IMR-90 (cell line): Measurements from ENCODE around the gene MYL12B. TPM values are rescaled to one million over a fixed set of nuclear protein-coding genes. Genes with fewer than 3 reads are reported as not detected.

Source experiments
- ATAC-seq: fragments of 200-7000 bp; cut with Tn5 transposase; 2 replicates; pipeline ENCODE4 v1.9.1; 2020; ENCODE audit warnings: low read depth, mild to moderate bottlenecking, moderate library complexity
- BruUV-seq: library from RNA; stranded (reverse); fragments of 400-500 nt; replicated peaks from 2 replicates; lab custom pipeline; 2021; lab: Mats Ljungman, UMichigan
- CTCF ChIA-PET: fragments of 300-600 bp; formaldehyde crosslinking; extraction: SDS; loops from one replicate; lab custom pipeline; 2021; ENCODE audit warnings: antibody characterized with exemption; lab: Yijun Ruan, JAX
- POLR2A ChIA-PET: fragments of 300-600 bp; sonication (Branson Sonifier 250); formaldehyde crosslinking; loops from one replicate; lab custom pipeline; 2022; ENCODE audit warnings: antibody characterized with exemption; ENCODE audit not compliant: unreplicated experiment; lab: Charles Lee
- DNase-seq: peaks from one replicate; pipeline ENCODE4 v3.0.0; 2013
- H2AFZ ChIP-seq: replicated peaks from 2 replicates; pipeline ENCODE3; 2013; ENCODE audit warnings: low read length, mild to moderate bottlenecking; ENCODE audit not compliant: poor library complexity
- H2AK5ac ChIP-seq: 2 replicates; pipeline ENCODE4 v1.6.1; 2013; ENCODE audit warnings: low read depth, low read length, inconsistent platforms
- H2AK9ac ChIP-seq: replicated peaks from 2 replicates; pipeline ENCODE3; 2013; ENCODE audit warnings: mild to moderate bottlenecking, low read depth, low read length, moderate library complexity; ENCODE audit not compliant: poor library complexity
- H2BK120ac ChIP-seq: 2 replicates; pipeline ENCODE4 v1.6.1; 2013; ENCODE audit warnings: low read depth, low read length, inconsistent platforms
- H2BK15ac ChIP-seq: 3 replicates; pipeline ENCODE4 v1.6.1; 2013; ENCODE audit warnings: low read depth, low read length, inconsistent platforms
- H2BK20ac ChIP-seq: 2 replicates; pipeline ENCODE4 v1.6.1; 2013; ENCODE audit warnings: low read depth, mild to moderate bottlenecking, inconsistent platforms, low read length, moderate library complexity
- H2BK5ac ChIP-seq: 2 replicates; pipeline ENCODE4 v1.6.1; 2013; ENCODE audit warnings: mild to moderate bottlenecking, low read depth, low read length, inconsistent platforms; ENCODE audit not compliant: poor library complexity, severe bottlenecking
- H3K14ac ChIP-seq: replicated peaks from 2 replicates; pipeline ENCODE4 v1.6.1; 2013; ENCODE audit warnings: low read depth, low read length, inconsistent platforms
- H3K18ac ChIP-seq: 2 replicates; pipeline ENCODE4 v1.6.1; 2013; ENCODE audit warnings: low read depth, low read length, control low read depth
- H3K23ac ChIP-seq: 2 replicates; pipeline ENCODE4 v1.6.1; 2013; ENCODE audit warnings: low read depth, low read length, inconsistent platforms
- H3K27ac ChIP-seq: 2 replicates; pipeline ENCODE4 v1.5.1; 2013; ENCODE audit warnings: mild to moderate bottlenecking, control low read depth, low read length; ENCODE audit not compliant: insufficient read depth
- H3K27me3 ChIP-seq: 2 replicates; pipeline ENCODE4 v1.6.1; 2013; ENCODE audit warnings: low read length; ENCODE audit not compliant: control insufficient read depth, insufficient read depth
- H3K36me3 ChIP-seq: 2 replicates; pipeline ENCODE4 v1.6.1; 2013; ENCODE audit warnings: low read length, mixed read lengths; ENCODE audit not compliant: control insufficient read depth, insufficient read depth
- H3K4ac ChIP-seq: 2 replicates; pipeline ENCODE4 v1.6.1; 2013; ENCODE audit warnings: low read depth, low read length, inconsistent platforms
- H3K4me1 ChIP-seq: 2 replicates; pipeline ENCODE4 v1.6.1; 2013; ENCODE audit warnings: low read length, mixed read lengths; ENCODE audit not compliant: control insufficient read depth, insufficient read depth
- H3K4me2 ChIP-seq: 2 replicates; pipeline ENCODE4 v1.6.1; 2013; ENCODE audit warnings: low read depth, mild to moderate bottlenecking, control low read depth, low read length, moderate library complexity
- H3K4me3 ChIP-seq: 2 replicates; pipeline ENCODE4 v1.5.1; 2013; ENCODE audit warnings: low read depth, mild to moderate bottlenecking, control low read depth, low read length, moderate library complexity; ENCODE audit not compliant: insufficient read depth
- H3K56ac ChIP-seq: 2 replicates; pipeline ENCODE4 v1.6.1; 2013; ENCODE audit warnings: low read length, inconsistent platforms; ENCODE audit not compliant: insufficient read depth; ENCODE audit errors: extremely low read depth
- H3K79me1 ChIP-seq, 2 experiments: 2 replicates each; pipeline ENCODE4 v1.6.1; 2013; ENCODE audit warnings: low read length in 2 of 2, inconsistent platforms in 1 of 2, low read depth in 1 of 2
- H3K9ac ChIP-seq: 2 replicates; pipeline ENCODE4 v1.6.1; 2013; ENCODE audit warnings: low read depth, low read length, control low read depth
- H3K9me1 ChIP-seq: 2 replicates; pipeline ENCODE4 v1.6.1; 2013; ENCODE audit warnings: low read length, inconsistent platforms; ENCODE audit not compliant: insufficient read depth
- H3K9me3 ChIP-seq: 2 replicates; pipeline ENCODE4 v1.6.1; 2013; ENCODE audit warnings: low read length; ENCODE audit not compliant: control insufficient read depth, insufficient read depth
- H4K20me1 ChIP-seq: 2 replicates; pipeline ENCODE4 v1.6.1; 2013; ENCODE audit warnings: low read length, inconsistent platforms; ENCODE audit not compliant: insufficient read depth
- H4K5ac ChIP-seq: 2 replicates; pipeline ENCODE4 v1.6.1; 2013; ENCODE audit warnings: mild to moderate bottlenecking, low read depth, low read length, control low read depth
- H4K8ac ChIP-seq, 2 experiments: 2 replicates each; pipeline ENCODE4 v1.6.1; 2013; ENCODE audit warnings: low read depth in 2 of 2, low read length in 2 of 2, control low read depth in 1 of 2, inconsistent platforms in 1 of 2
- H4K91ac ChIP-seq: 2 replicates; pipeline ENCODE4 v1.6.1; 2013; ENCODE audit warnings: low read depth, low read length, inconsistent platforms; ENCODE audit not compliant: insufficient read depth
- BHLHE40 ChIP-seq: fragments of 150-350 bp; IDR thresholded peaks from 2 replicates; pipeline ENCODE4 v1.6.1; 2016; ENCODE audit warnings: mild to moderate bottlenecking, low read depth, low read length
- CEBPB ChIP-seq: IDR thresholded peaks from 2 replicates; pipeline ENCODE4 v1.6.1; 2012; ENCODE audit warnings: low read depth, low read length, improper control_type of control experiment
- FOS ChIP-seq: fragments of 150-350 bp; IDR thresholded peaks from 2 replicates; pipeline ENCODE4 v1.6.1; 2016; ENCODE audit warnings: low read depth, low read length
- MAZ ChIP-seq: IDR thresholded peaks from 2 replicates; pipeline ENCODE4 v1.6.1; 2012; ENCODE audit warnings: low read depth, mild to moderate bottlenecking, low read length, improper control_type of control experiment, moderate library complexity, borderline replicate concordance
- NFE2L2 ChIP-seq: fragments of 150-350 bp; IDR thresholded peaks from 2 replicates; pipeline ENCODE4 v1.6.1; 2016; ENCODE audit warnings: low read depth, mild to moderate bottlenecking, low read length
- POLR2A ChIP-seq: IDR thresholded peaks from 2 replicates; pipeline ENCODE4 v1.6.1; 2012; ENCODE audit warnings: mild to moderate bottlenecking, low read depth, low read length
- whole genome bisulfite sequencing, 2 experiments: methylation state at CpG; one replicate each; pipeline versions ENCODE4 v1.1.5 to v1.1.7; 2013; ENCODE audit warnings: missing lambda C conversion rate in 2 of 2; ENCODE audit not compliant: insufficient read length in 1 of 2; ENCODE audit errors: extremely low coverage in 2 of 2; 5-methylcytosine and 5-hydroxymethylcytosine counted together
- dilution Hi-C: fragments of 300-500 bp; cut with HindIII; formaldehyde crosslinking; loops from one replicate; pipeline ENCODE4 v1.14.3; 2018; ENCODE audit warnings: low sequenced_read_pairs; ENCODE audit not compliant: unreplicated experiment
- in situ Hi-C: fragments of 300-500 bp; cut with MboI; formaldehyde crosslinking; loops from 3 replicates; pipeline ENCODE4 v1.14.3; 2019; ENCODE audit warnings: low sequenced_read_pairs, inconsistent platforms, mixed read lengths
- intact Hi-C: fragments of 100-400 bp; cut with micrococcal nuclease; formaldehyde crosslinking; loops from 2 replicates; pipeline ENCODE4 v1.10.0; 2022
- polyA plus RNA-seq, 3 experiments: library from polyadenylated mRNA; depleted of rRNA; stranded (reverse); fragments of >200 nt; gene quantifications; 2 replicates each; pipeline ENCODE4 v1.2.3, GENCODE V29; 2012; ENCODE audit warnings: low replicate concordance in 1 of 3
- total RNA-seq: library from RNA; depleted of rRNA; stranded (reverse); fragments of >200 nt; gene quantifications from 2 replicates; pipeline ENCODE4 v1.2.3, GENCODE V29; 2012
- TF ChIP-seq, protein P1 (sequence below): fragments of 150-350 bp; IDR thresholded peaks from 2 replicates; pipeline ENCODE4 v1.6.1; 2016; ENCODE audit warnings: low read depth, mild to moderate bottlenecking, low read length, moderate library complexity, borderline replicate concordance
- TF ChIP-seq, protein P2 (sequence below): fragments of 150-350 bp; IDR thresholded peaks from 2 replicates; pipeline ENCODE4 v1.6.1; 2017; ENCODE audit warnings: mild to moderate bottlenecking, antibody characterized with exemption, low read length, low read depth

MYL12B gene
- total and polyA plus RNA-seq, 2 of the 4 experiments (the other 2 are of a cell fraction): 692 to 816 TPM

DNA sequence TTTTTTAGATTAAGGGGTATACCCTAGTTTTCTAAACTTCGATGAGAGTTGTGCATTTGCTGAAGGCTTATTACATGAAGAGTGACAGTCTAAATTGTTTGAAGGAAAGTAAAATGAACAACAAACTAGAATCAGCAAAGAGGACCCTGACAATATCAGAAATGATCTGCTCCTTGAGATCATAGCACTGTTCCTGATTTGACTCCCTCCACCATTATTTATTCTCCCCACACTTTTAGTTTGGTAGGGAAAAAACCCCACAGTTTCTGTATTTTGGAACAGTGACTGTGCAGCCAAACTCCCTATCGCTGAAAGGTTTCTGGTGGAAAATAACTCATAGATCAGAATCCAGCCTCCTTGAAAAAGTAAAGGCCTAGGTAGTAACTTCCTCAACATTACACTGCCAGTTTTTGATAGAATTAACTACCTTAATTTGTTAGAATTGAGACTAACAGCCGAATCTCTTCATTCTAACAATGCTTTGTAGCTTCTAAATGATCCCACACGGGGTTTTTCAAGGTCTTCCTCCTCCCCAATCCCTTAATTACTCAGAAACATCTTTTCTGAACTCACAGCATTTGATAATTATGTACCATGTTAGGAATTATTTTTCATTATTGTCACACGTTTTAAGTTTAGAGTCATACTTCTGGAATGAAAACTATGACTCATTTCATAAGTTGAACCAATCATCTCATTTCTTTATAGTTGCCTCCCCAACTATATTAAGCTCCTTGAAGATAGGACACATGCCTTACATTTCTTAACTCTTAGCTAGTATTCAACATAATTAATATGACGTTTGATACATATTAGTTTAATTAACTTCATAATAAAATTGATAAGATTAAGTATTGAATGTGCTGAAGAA is 11.5 kb upstream of the MYL12B start:
- no peak overlapping the region for H2AFZ ChIP-seq
- peak overlapping the region; percentile 98 for H2BK5ac ChIP-seq
- H3K9ac ChIP-seq: peak overlapping the region; percentile 47; the same call in 1 of the 2 replicates
- H3K18ac ChIP-seq: peak overlapping the region; percentile 81; the same call in 1 of the 2 replicates
- BruUV-seq: TSS peak; percentile 87
- TF ChIP-seq, protein P1, sequence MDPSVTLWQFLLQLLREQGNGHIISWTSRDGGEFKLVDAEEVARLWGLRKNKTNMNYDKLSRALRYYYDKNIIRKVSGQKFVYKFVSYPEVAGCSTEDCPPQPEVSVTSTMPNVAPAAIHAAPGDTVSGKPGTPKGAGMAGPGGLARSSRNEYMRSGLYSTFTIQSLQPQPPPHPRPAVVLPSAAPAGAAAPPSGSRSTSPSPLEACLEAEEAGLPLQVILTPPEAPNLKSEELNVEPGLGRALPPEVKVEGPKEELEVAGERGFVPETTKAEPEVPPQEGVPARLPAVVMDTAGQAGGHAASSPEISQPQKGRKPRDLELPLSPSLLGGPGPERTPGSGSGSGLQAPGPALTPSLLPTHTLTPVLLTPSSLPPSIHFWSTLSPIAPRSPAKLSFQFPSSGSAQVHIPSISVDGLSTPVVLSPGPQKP: no peak
- TF ChIP-seq BHLHE40 (0 out of 2 replicates have a peak, but pooled peaks have one; percentile 36), MAZ (no peak), POLR2A (peak; percentile 22; the same call in 1 of the 2 replicates), NFE2L2 (no peak), FOS (peak; percentile 84), CEBPB (no peak)
- TF ChIP-seq, protein P2, sequence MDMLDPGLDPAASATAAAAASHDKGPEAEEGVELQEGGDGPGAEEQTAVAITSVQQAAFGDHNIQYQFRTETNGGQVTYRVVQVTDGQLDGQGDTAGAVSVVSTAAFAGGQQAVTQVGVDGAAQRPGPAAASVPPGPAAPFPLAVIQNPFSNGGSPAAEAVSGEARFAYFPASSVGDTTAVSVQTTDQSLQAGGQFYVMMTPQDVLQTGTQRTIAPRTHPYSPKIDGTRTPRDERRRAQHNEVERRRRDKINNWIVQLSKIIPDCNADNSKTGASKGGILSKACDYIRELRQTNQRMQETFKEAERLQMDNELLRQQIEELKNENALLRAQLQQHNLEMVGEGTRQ: no peak
- H4K5ac ChIP-seq: peak overlapping the region; percentile 90; the same call in 1 of the 2 replicates
- H3K27ac ChIP-seq: peak overlapping the region; percentile 58; the same call in 1 of the 2 replicates
- peak overlapping the region; percentile 68 for H4K91ac ChIP-seq
- peak overlapping the region; percentile 84; the same call in 1 of the 2 replicates for H3K23ac ChIP-seq
- no peaks in the 10 kb centered on the region for H3K27me3 ChIP-seq
- H3K4me2 ChIP-seq: peak overlapping the region; percentile 79
- H3K4ac ChIP-seq: peak overlapping the region; percentile 73; the same call in 1 of the 2 replicates
- 0 out of 3 replicates have a peak overlapping the region, but pooled peaks have one; percentile 61 for H2BK15ac ChIP-seq
- H3K36me3 ChIP-seq: peaks cover 20% of the 10 kb centered on the region
- POLR2A ChIA-PET: interaction anchor here (0.6 to 1.2 kb wide), 2 partner anchors 10 to 71 kb away, joined by 3 read pairs; no protein-coding TSS in a partner anchor
- H2AK5ac ChIP-seq: peak overlapping the region; percentile 17; the same call in 1 of the 2 replicates
- peaks cover 15% of the 10 kb centered on the region for H3K4me1 ChIP-seq
- no CpG with 5 or more reads among the region's 6 CpGs for WGBS, 2 experiments
- dilution Hi-C loops (no loop called here), intact Hi-C loops (no loop called here), in situ Hi-C loops (no loop called here)
- peaks cover 4% of the 10 kb centered on the region; the same call in 1 of the 2 replicates for H3K9me3 ChIP-seq
- peaks cover 21 to 42% of the 10 kb centered on the region in 2 experiments for H3K79me1 ChIP-seq
- peak overlapping the region; percentile 94 for H3K56ac ChIP-seq
- no peak overlapping the region for H3K4me3 ChIP-seq
- peak overlapping the region; percentile 20 to 47; a peak in 3 of 4 replicates for H4K8ac ChIP-seq
- H2AK9ac ChIP-seq: no peak overlapping the region
- H3K9me1 ChIP-seq: no peaks in the 10 kb centered on the region
- H2BK120ac ChIP-seq: peak overlapping the region; percentile 76; the same call in 1 of the 2 replicates
- H3K14ac ChIP-seq: peak overlapping the region; percentile 87
- peak; percentile 6; the same call in 1 of the 2 replicates for ATAC-seq
- DNase-seq: peak; percentile 80
- peaks cover 30% of the 10 kb centered on the region for H4K20me1 ChIP-seq
- CTCF ChIA-PET: no interaction called here
- peak overlapping the region; percentile 63; the same call in 1 of the 2 replicates for H2BK20ac ChIP-seq
